CD4-positive, CD25-positive, alpha-beta regulatory T cell (primary cell): ENCODE data around the gene MMP7. TPM values are rescaled to one million over a fixed set of nuclear protein-coding genes. Genes with fewer than 3 reads are reported as not detected.

Experiments used
- ATAC-seq, 2 donors: fragments of 150-1000 bp; cut with Tn5 transposase; one replicate each; pipeline ENCODE4 v1.10.0; 2021; ENCODE audit warnings: low read depth in 2 of 2, moderate number of reproducible peaks in 2 of 2, moderate library complexity in 1 of 2
- DNase-seq, 3 donors: peaks; one replicate each; pipeline versions ENCODE4 v3.0.0 to v3.0.0-alpha.2; 2012 to 2022; ENCODE audit warnings: mixed read lengths in 1 of 3
- H3K27ac ChIP-seq: one replicate; pipeline ENCODE4 v1.7.0; 2013; ENCODE audit warnings: mild to moderate bottlenecking, low read length; ENCODE audit not compliant: insufficient read depth, poor library complexity, severe bottlenecking
- H3K27me3 ChIP-seq: one replicate; pipeline ENCODE4 v1.7.0; 2013; ENCODE audit warnings: low read length; ENCODE audit not compliant: control insufficient read depth, insufficient read depth
- H3K36me3 ChIP-seq: one replicate; pipeline ENCODE4 v1.7.0; 2013; ENCODE audit warnings: mild to moderate bottlenecking, low read length, moderate library complexity; ENCODE audit not compliant: control insufficient read depth, insufficient read depth
- H3K4me1 ChIP-seq: 2 replicates; pipeline ENCODE4 v1.7.0; 2013; ENCODE audit warnings: mild to moderate bottlenecking, low read length; ENCODE audit not compliant: insufficient read depth, control insufficient read depth, poor library complexity, severe bottlenecking
- H3K4me3 ChIP-seq: one replicate; pipeline ENCODE4 v1.7.0; 2013; ENCODE audit warnings: low read depth, mild to moderate bottlenecking, low read length, moderate library complexity
- H3K9me3 ChIP-seq, 2 experiments: 1 replicate in 1 of 2; 2 replicates in 1 of 2; pipeline ENCODE4 v1.7.0; 2013; ENCODE audit warnings: low read length in 2 of 2, mild to moderate bottlenecking in 1 of 2, moderate library complexity in 1 of 2; ENCODE audit not compliant: control insufficient read depth in 2 of 2
- H3K27ac Mint-ChIP-seq, 3 donors: one replicate each; pipeline ENCODE4 v1.8.0; 2020 to 2022; ENCODE audit warnings: mild to moderate bottlenecking in 3 of 3, mixed read lengths in 3 of 3, moderate library complexity in 2 of 3
- H3K27me3 Mint-ChIP-seq: one replicate; pipeline ENCODE4 v1.8.0; 2022; ENCODE audit warnings: mild to moderate bottlenecking, mixed read lengths
- H3K36me3 Mint-ChIP-seq: one replicate; pipeline ENCODE4 v1.8.0; 2020; ENCODE audit warnings: mixed read lengths
- H3K4me1 Mint-ChIP-seq, 4 donors: one replicate each; pipeline ENCODE4 v1.8.0; 2020 to 2022; ENCODE audit warnings: mixed read lengths in 4 of 4, mild to moderate bottlenecking in 1 of 4
- H3K4me3 Mint-ChIP-seq, 4 donors: one replicate each; pipeline ENCODE4 v1.8.0; 2020 to 2022; ENCODE audit warnings: mild to moderate bottlenecking in 4 of 4, mixed read lengths in 4 of 4, moderate library complexity in 3 of 4
- H3K9me3 Mint-ChIP-seq, 7 donors: one replicate each; pipeline ENCODE4 v1.8.0; 2020 to 2022; ENCODE audit warnings: mixed read lengths in 7 of 7, mild to moderate bottlenecking in 3 of 7, moderate library complexity in 2 of 7
- polyA plus RNA-seq, 4 donors: library from polyadenylated mRNA; unstranded; fragments of 300-500 nt; fragmentation: Illumina TruSeq; gene quantifications; one replicate each; pipeline ENCODE4 v1.2.3, GENCODE V29; 2021
- total RNA-seq: library from RNA; stranded (reverse); gene quantifications from one replicate; pipeline ENCODE4 v1.2.3, GENCODE V29; 2022

The MMP7 gene
- total and polyA plus RNA-seq, 5 donors from 2014 or later, result 0.16 TPM; not detected in 4

DNA sequence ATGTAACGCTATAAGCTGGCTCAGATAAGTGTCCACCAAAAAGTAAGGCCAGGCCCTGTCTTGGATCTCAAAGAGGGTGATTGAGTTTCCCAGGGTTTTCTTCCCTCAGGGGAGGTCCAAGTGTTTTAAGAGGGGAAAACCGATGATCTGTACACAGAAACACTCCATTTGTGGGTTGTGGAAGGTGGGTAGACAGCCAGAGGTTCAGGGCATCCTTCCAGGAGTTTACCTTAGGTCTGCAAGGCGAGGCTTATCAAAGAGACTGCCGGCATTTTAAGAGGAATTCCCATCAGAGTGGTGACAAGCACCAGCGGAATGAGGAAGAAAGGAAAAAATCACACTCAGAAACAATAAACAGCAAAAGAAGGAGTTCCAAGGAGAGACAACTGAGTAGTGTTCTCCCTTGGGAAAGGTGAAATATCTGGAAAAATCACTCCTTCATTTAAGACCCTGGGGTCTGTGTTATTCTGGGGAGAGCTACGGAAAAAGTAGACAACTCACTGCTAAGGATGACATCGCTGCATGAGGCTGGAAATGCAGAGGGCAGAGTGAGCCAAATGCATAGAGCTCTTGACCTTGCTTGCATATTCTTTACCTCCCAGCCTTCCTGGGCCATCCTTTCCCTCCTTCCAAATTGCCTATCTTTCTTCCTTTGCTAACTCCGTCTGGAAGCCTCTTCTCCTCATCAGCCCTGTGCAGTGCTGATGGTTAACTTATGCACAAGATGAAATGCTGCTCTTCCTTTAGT is 22.1 kb upstream of the MMP7 start:
- no peaks in the 10 kb centered on the region for H3K4me1 ChIP-seq
- Mint-ChIP-seq H3K27me3 (peaks cover 12% of the 10 kb centered on the region), H3K4me3 (no peak overlapping the region), H3K9me3 (peaks cover 0 to 5% (median 0%) of the 10 kb centered on the region in 7 donors), H3K36me3 (no peaks in the 10 kb centered on the region), H3K4me1 (no peaks in the 10 kb centered on the region), H3K27ac (no peak overlapping the region)
- H3K4me3 ChIP-seq, result no peak overlapping the region
- DNase-seq (no peak), ATAC-seq (no peak)
- H3K27me3 ChIP-seq, result peaks cover 7% of the 10 kb centered on the region
- no peaks in the 10 kb centered on the region for H3K36me3 ChIP-seq
- H3K9me3 ChIP-seq, result no peaks in the 10 kb centered on the region
- H3K27ac ChIP-seq, result no peak overlapping the region

DNA sequence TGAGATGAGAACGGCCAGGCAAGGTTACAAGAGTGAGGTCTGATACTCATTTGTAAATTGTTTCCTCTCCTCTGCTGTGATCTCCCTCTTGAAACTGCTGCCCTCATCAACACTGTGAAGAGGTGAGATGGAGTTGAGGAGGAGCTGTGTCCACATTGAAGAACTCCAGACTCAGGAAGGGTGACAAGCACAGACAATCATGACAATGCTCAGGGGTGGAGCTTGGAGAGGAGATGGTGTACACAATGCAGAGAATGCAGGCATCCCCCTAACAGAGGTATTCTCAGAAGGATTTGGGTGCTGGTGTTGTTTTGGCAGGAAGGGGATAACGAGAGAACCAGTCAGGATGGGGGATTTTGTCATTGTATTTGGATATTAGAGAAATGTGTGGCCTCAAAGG is 21.5 kb upstream of the MMP7 start:
- no peak overlapping the region for H3K27ac ChIP-seq
- no peak overlapping the region for H3K4me3 Mint-ChIP-seq
- H3K36me3 ChIP-seq, result no peaks in the 10 kb centered on the region
- H3K27ac Mint-ChIP-seq, result no peak overlapping the region
- H3K4me3 ChIP-seq, result no peak overlapping the region
- H3K9me3 Mint-ChIP-seq, result peaks cover 0 to 5% (median 0%) of the 10 kb centered on the region in 7 donors
- DNase-seq (no peak), ATAC-seq (no peak)
- no peaks in the 10 kb centered on the region for H3K4me1 ChIP-seq
- no peaks in the 10 kb centered on the region for H3K9me3 ChIP-seq
- H3K4me1 Mint-ChIP-seq, result no peaks in the 10 kb centered on the region
- peaks cover 12% of the 10 kb centered on the region for H3K27me3 Mint-ChIP-seq
- no peaks in the 10 kb centered on the region for H3K36me3 Mint-ChIP-seq
- H3K27me3 ChIP-seq, result peaks cover 7% of the 10 kb centered on the region

DNA sequence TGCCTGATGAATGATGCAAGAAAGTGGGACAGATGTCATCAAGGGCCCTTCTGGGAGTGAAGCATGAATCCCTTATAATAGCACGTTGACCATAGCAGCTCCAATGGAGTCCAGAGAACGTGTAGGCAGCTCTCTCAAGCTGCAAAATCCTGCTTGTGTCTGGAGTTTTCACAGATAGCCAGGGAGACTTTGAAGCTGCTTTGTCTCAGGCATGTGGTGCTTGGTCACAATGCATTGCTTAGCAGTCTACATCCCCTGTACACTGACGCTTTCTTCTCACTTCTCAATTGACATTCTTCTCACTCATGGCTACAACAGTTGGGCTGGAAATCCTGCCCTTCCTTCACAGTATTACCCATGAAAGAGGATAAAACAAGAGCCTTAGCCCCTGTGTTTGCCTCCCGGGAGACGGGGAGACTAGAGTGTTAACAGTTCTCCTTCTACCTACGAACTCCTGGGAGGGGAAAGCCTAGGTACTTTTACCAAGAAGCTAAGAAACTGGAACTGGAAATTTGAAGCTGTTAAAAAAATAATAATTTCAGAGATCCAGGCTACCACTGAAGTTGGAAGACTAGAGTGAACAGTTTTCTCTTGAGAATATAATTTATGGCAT is 20.7 kb upstream of the MMP7 start:
- no peak for DNase-seq
- Histone ChIP-seq H3K27me3 (peaks cover 3% of the 10 kb centered on the region), H3K9me3 (no peaks in the 10 kb centered on the region), H3K4me3 (no peak overlapping the region), H3K4me1 (no peaks in the 10 kb centered on the region), H3K27ac (no peak overlapping the region), H3K36me3 (no peaks in the 10 kb centered on the region)
- no peaks in the 10 kb centered on the region for H3K4me1 Mint-ChIP-seq
- no peak for ATAC-seq
- peaks cover 0 to 5% (median 0%) of the 10 kb centered on the region in 7 donors for H3K9me3 Mint-ChIP-seq
- no peak overlapping the region for H3K4me3 Mint-ChIP-seq
- no peak overlapping the region for H3K27ac Mint-ChIP-seq
- no peaks in the 10 kb centered on the region for H3K36me3 Mint-ChIP-seq
- peaks cover 13% of the 10 kb centered on the region for H3K27me3 Mint-ChIP-seq

GRCh38 chr11:102546923-102547471 is 16.4 kb upstream of the MMP7 start:
- H3K36me3 ChIP-seq, result no peaks in the 10 kb centered on the region
- H3K27me3 Mint-ChIP-seq, result peaks cover 17% of the 10 kb centered on the region
- no peak overlapping the region for H3K27ac ChIP-seq
- DNase-seq (no peak), ATAC-seq (peak; percentile 44 to 64)
- H3K4me3 Mint-ChIP-seq, result no peak overlapping the region
- peaks cover 0 to 1% (median 0%) of the 10 kb centered on the region in 7 donors for H3K9me3 Mint-ChIP-seq
- H3K27ac Mint-ChIP-seq, result no peak overlapping the region
- H3K4me3 ChIP-seq, result no peak overlapping the region
- H3K36me3 Mint-ChIP-seq, result no peaks in the 10 kb centered on the region
- peaks cover 0 to 3% (median 0%) of the 10 kb centered on the region in 4 donors for H3K4me1 Mint-ChIP-seq
- no peaks in the 10 kb centered on the region for H3K27me3 ChIP-seq
- no peaks in the 10 kb centered on the region for H3K9me3 ChIP-seq
- no peaks in the 10 kb centered on the region for H3K4me1 ChIP-seq

GRCh38 chr11:102546427-102546826 is 15.9 kb upstream of the MMP7 start:
- ATAC-seq, result no peak
- H3K27me3 ChIP-seq, result no peaks in the 10 kb centered on the region
- H3K4me1 ChIP-seq, result no peaks in the 10 kb centered on the region
- H3K27ac ChIP-seq, result no peak overlapping the region
- Mint-ChIP-seq H3K4me3 (no peak overlapping the region), H3K4me1 (peaks cover 0 to 3% (median 0%) of the 10 kb centered on the region in 4 donors), H3K36me3 (no peaks in the 10 kb centered on the region), H3K27me3 (peaks cover 17% of the 10 kb centered on the region), H3K9me3 (peaks cover 0 to 1% (median 0%) of the 10 kb centered on the region in 7 donors), H3K27ac (no peak overlapping the region)
- DNase-seq, result no peak
- no peak overlapping the region for H3K4me3 ChIP-seq
- no peaks in the 10 kb centered on the region for H3K36me3 ChIP-seq
- H3K9me3 ChIP-seq, result no peaks in the 10 kb centered on the region

DNA sequence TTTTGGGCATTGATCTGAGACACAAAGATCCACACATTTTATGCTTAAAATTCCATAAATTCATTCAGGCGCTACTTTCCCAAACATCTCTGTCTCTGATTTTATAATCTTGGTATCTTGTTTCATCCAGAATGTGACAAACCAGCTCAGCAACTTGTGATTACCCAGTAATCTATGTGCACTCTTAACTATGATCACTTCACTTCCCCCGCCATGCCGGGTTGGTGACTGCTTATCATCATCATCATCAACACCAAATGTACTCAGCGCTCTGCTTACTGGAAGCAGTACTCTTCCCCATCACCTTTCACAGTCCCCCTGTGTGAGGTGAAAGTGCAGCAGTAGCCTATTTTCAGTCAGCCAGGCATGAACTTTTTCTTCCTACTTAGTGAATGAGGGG is 15.2 kb upstream of the MMP7 start:
- ATAC-seq (no peak), DNase-seq (no peak)
- Histone ChIP-seq H3K27me3 (peaks cover 1% of the 10 kb centered on the region), H3K4me1 (no peaks in the 10 kb centered on the region), H3K4me3 (no peak overlapping the region), H3K9me3 (no peaks in the 10 kb centered on the region), H3K36me3 (no peaks in the 10 kb centered on the region), H3K27ac (no peak overlapping the region)
- H3K4me1 Mint-ChIP-seq, result peaks cover 0 to 3% (median 0%) of the 10 kb centered on the region in 4 donors
- no peak overlapping the region for H3K27ac Mint-ChIP-seq
- peaks cover 17% of the 10 kb centered on the region for H3K27me3 Mint-ChIP-seq
- no peak overlapping the region for H3K4me3 Mint-ChIP-seq
- H3K9me3 Mint-ChIP-seq, result peaks cover 0 to 1% (median 0%) of the 10 kb centered on the region in 7 donors
- no peaks in the 10 kb centered on the region for H3K36me3 Mint-ChIP-seq

DNA sequence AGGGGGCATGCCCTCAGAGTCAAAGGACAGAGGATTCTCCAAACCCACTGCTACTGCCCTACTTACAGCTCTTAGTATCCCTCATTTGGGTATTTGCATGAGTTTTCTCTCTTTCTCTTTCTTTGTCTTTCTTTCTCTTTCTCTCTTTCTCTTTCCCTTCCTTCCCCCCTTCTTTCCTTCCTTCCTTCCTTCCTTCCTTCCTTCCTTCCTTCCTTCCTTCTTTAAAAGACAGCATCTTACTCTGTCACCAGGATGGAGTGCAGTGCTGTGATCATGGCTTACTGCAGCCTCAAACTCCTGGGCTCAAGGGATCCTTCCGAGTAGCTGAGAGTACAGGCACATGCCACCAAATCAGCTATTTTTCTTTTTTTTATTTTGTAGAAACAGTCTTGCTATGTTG is 14.0 kb upstream of the MMP7 start:
- Histone ChIP-seq H3K27ac (no peak overlapping the region), H3K9me3 (no peaks in the 10 kb centered on the region), H3K4me3 (no peak overlapping the region), H3K36me3 (no peaks in the 10 kb centered on the region), H3K4me1 (no peaks in the 10 kb centered on the region), H3K27me3 (peaks cover 1% of the 10 kb centered on the region)
- DNase-seq, result no peak
- no peaks in the 10 kb centered on the region for H3K36me3 Mint-ChIP-seq
- peaks cover 0 to 3% (median 0%) of the 10 kb centered on the region in 4 donors for H3K4me1 Mint-ChIP-seq
- H3K4me3 Mint-ChIP-seq, result no peak overlapping the region
- no peak overlapping the region for H3K27ac Mint-ChIP-seq
- ATAC-seq, result no peak
- H3K27me3 Mint-ChIP-seq, result peaks cover 17% of the 10 kb centered on the region
- H3K9me3 Mint-ChIP-seq, result peaks cover 0 to 1% (median 0%) of the 10 kb centered on the region in 7 donors
